ENCODE results near the gene MEGF6. TPM values are rescaled to one million over a fixed set of nuclear protein-coding genes. Genes with fewer than 3 reads are reported as not detected.

The MEGF6 gene
- total RNA-seq, 5 donors from 2014 or later (not counting 1 experiment from before 2014, with no cell fraction given), result 63.3 to 213 (median 193) TPM

- Histone ChIP-seq H3K4me1 (ENCODE audit: control insufficient read depth in 1 of 2, extremely low read depth in 1 of 2, insufficient read depth in 2 of 2, low read length in 2 of 2) (peaks cover 5 to 9% of the 10 kb centered on the region in 2 experiments), H3K36me3 (ENCODE audit: control insufficient read depth in 2 of 2, extremely low read depth in 1 of 2, insufficient read depth in 1 of 2, low read length in 1 of 2) (peaks cover 25 to 58% of the 10 kb centered on the region in 2 donors), H3K27me3 (replicated peaks in 1 of 2; ENCODE audit: control insufficient read depth in 2 of 2, extremely low read depth in 1 of 2, insufficient read depth in 2 of 2, low read length in 1 of 2) (no peaks in the 10 kb centered on the region), H3K4me3 (ENCODE audit: control insufficient read depth in 1 of 2, extremely low read depth in 1 of 2, low read length in 1 of 2) (no peak overlapping the region), H3K27ac (ENCODE audit: low read length) (no peak overlapping the region), H3K9me3 (no peaks in the 10 kb centered on the region)
- ChIA-PET POLR2A (no interaction called here), CTCF (no interaction called here)
- no peak for DNase-seq
- Mint-ChIP-seq H3K4me3 (no peak overlapping the region), H3K4me1 (peaks cover 8 to 10% (median 9%) of the 10 kb centered on the region in 3 donors), H3K36me3 (peaks cover 26% of the 10 kb centered on the region), H3K27me3 (no peaks in the 10 kb centered on the region), H3K27ac (no peak overlapping the region), H3K9me3 (no peaks in the 10 kb centered on the region)
- ATAC-seq (replicated peaks in 1 of 4), result no peak
- 95% methylated on average over 15 of the region's 16 CpGs for WGBS (ENCODE audit: insufficient coverage)
These were observed 18.4 kb upstream of the MEGF6 start for GRCh38 chr1:3629561-3630160.

- WGBS (ENCODE audit: insufficient coverage), result 100% methylated on average over 3 of the region's 10 CpGs
- POLR2A ChIA-PET, result no interaction called here
- peaks cover 17 to 22% (median 20%) of the 10 kb centered on the region in 3 donors for H3K4me1 Mint-ChIP-seq
These were observed 17.1 kb upstream of the MEGF6 start for GRCh38 chr1:3628445-3628844.

GRCh38 chr1:3627515-3628253 is 16.4 kb upstream of the MEGF6 start:
- ATAC-seq (replicated peaks in 1 of 4) (no peak), DNase-seq (no peak)
- H3K27ac ChIP-seq (ENCODE audit: low read length), result no peak overlapping the region
- Mint-ChIP-seq H3K4me3 (no peak overlapping the region), H3K4me1 (peaks cover 24 to 30% (median 28%) of the 10 kb centered on the region in 3 donors), H3K27ac (no peak overlapping the region), H3K27me3 (no peaks in the 10 kb centered on the region), H3K9me3 (no peaks in the 10 kb centered on the region), H3K36me3 (peaks cover 15% of the 10 kb centered on the region)
- ChIA-PET CTCF (no interaction called here), POLR2A (interaction anchor here in 1 of 2 donors (0.6 kb wide), 1 partner anchor 124 kb away, joined by 3 read pairs; no protein-coding TSS in a partner anchor)
- H3K27me3 ChIP-seq (replicated peaks in 1 of 2; ENCODE audit: control insufficient read depth in 2 of 2, extremely low read depth in 1 of 2, insufficient read depth in 2 of 2, low read length in 1 of 2), result no peaks in the 10 kb centered on the region
- WGBS (ENCODE audit: insufficient coverage), result 95% methylated on average over 24 of the region's 26 CpGs
- H3K36me3 ChIP-seq (ENCODE audit: control insufficient read depth in 2 of 2, extremely low read depth in 1 of 2, insufficient read depth in 1 of 2, low read length in 1 of 2), result peaks cover 22 to 39% of the 10 kb centered on the region in 2 donors
- H3K4me1 ChIP-seq (ENCODE audit: control insufficient read depth in 1 of 2, extremely low read depth in 1 of 2, insufficient read depth in 2 of 2, low read length in 2 of 2), result peaks cover 10 to 25% of the 10 kb centered on the region in 2 experiments
- H3K9me3 ChIP-seq, result no peaks in the 10 kb centered on the region
- no peak overlapping the region for H3K4me3 ChIP-seq (ENCODE audit: control insufficient read depth in 1 of 2, extremely low read depth in 1 of 2, low read length in 1 of 2)

More at GRCh38 chr1:3628445-3628844, 17.1 kb upstream of the MEGF6 start:
- no peak overlapping the region for H3K4me3 ChIP-seq (ENCODE audit: control insufficient read depth in 1 of 2, extremely low read depth in 1 of 2, low read length in 1 of 2)
- H3K27me3 Mint-ChIP-seq, result no peaks in the 10 kb centered on the region
- CTCF ChIA-PET, result no interaction called here
- H3K36me3 ChIP-seq (ENCODE audit: control insufficient read depth in 2 of 2, extremely low read depth in 1 of 2, insufficient read depth in 1 of 2, low read length in 1 of 2), result peaks cover 22 to 46% of the 10 kb centered on the region in 2 donors
- H3K9me3 ChIP-seq, result no peaks in the 10 kb centered on the region
- H3K27ac ChIP-seq (ENCODE audit: low read length), result no peak overlapping the region
- H3K9me3 Mint-ChIP-seq, result no peaks in the 10 kb centered on the region
- peak overlapping the region in 1 of 2 donors; percentile 11 for H3K27ac Mint-ChIP-seq
- no peak for DNase-seq
- no peak for ATAC-seq (replicated peaks in 1 of 4)
- peaks cover 21% of the 10 kb centered on the region for H3K36me3 Mint-ChIP-seq
- H3K4me1 ChIP-seq (ENCODE audit: control insufficient read depth in 1 of 2, extremely low read depth in 1 of 2, insufficient read depth in 2 of 2, low read length in 2 of 2), result peaks cover 7 to 18% of the 10 kb centered on the region in 2 experiments
- H3K27me3 ChIP-seq (replicated peaks in 1 of 2; ENCODE audit: control insufficient read depth in 2 of 2, extremely low read depth in 1 of 2, insufficient read depth in 2 of 2, low read length in 1 of 2), result no peaks in the 10 kb centered on the region
- no peak overlapping the region for H3K4me3 Mint-ChIP-seq

GRCh38 chr1:3626025-3626424 is 14.7 kb upstream of the MEGF6 start:
- Mint-ChIP-seq H3K36me3 (peaks cover 15% of the 10 kb centered on the region), H3K9me3 (no peaks in the 10 kb centered on the region), H3K27ac (peak overlapping the region; percentile 75 to 79), H3K4me1 (peaks cover 37 to 40% (median 40%) of the 10 kb centered on the region in 3 donors), H3K4me3 (peak overlapping the region; percentile 69 to 99 (median 98)), H3K27me3 (no peaks in the 10 kb centered on the region)
- Histone ChIP-seq H3K36me3 (ENCODE audit: control insufficient read depth in 2 of 2, extremely low read depth in 1 of 2, insufficient read depth in 1 of 2, low read length in 1 of 2) (peaks cover 20 to 29% of the 10 kb centered on the region in 2 donors), H3K27me3 (replicated peaks in 1 of 2; ENCODE audit: control insufficient read depth in 2 of 2, extremely low read depth in 1 of 2, insufficient read depth in 2 of 2, low read length in 1 of 2) (no peaks in the 10 kb centered on the region), H3K9me3 (no peaks in the 10 kb centered on the region), H3K4me1 (ENCODE audit: control insufficient read depth in 1 of 2, extremely low read depth in 1 of 2, insufficient read depth in 2 of 2, low read length in 2 of 2) (peaks cover 10 to 30% of the 10 kb centered on the region in 2 experiments), H3K4me3 (ENCODE audit: control insufficient read depth in 1 of 2, extremely low read depth in 1 of 2, low read length in 1 of 2) (no peak overlapping the region), H3K27ac (ENCODE audit: low read length) (no peak overlapping the region)
- no peak for ATAC-seq (replicated peaks in 1 of 4)
- POLR2A ChIA-PET, result no interaction called here
- CTCF ChIA-PET, result no interaction called here
- WGBS (ENCODE audit: insufficient coverage), result 100% methylated on average over 2 of the region's 4 CpGs
- DNase-seq, result no peak

GRCh38 chr1:3625151-3625907 is 14.0 kb upstream of the MEGF6 start:
- Mint-ChIP-seq H3K27me3 (no peaks in the 10 kb centered on the region), H3K4me3 (peak overlapping the region; percentile 84 to 99 (median 98)), H3K9me3 (no peaks in the 10 kb centered on the region), H3K4me1 (peaks cover 42 to 45% (median 42%) of the 10 kb centered on the region in 3 donors), H3K27ac (peak overlapping the region; percentile 75 to 80), H3K36me3 (peaks cover 13% of the 10 kb centered on the region)
- Histone ChIP-seq H3K4me3 (ENCODE audit: control insufficient read depth in 1 of 2, extremely low read depth in 1 of 2, low read length in 1 of 2) (peak overlapping the region; percentile 50 to 55), H3K9me3 (no peaks in the 10 kb centered on the region), H3K4me1 (ENCODE audit: control insufficient read depth in 1 of 2, extremely low read depth in 1 of 2, insufficient read depth in 2 of 2, low read length in 2 of 2) (peaks cover 10 to 34% of the 10 kb centered on the region in 2 experiments), H3K36me3 (ENCODE audit: control insufficient read depth in 2 of 2, extremely low read depth in 1 of 2, insufficient read depth in 1 of 2, low read length in 1 of 2) (peaks cover 18 to 27% of the 10 kb centered on the region in 2 donors), H3K27ac (ENCODE audit: low read length) (no peak overlapping the region), H3K27me3 (replicated peaks in 1 of 2; ENCODE audit: control insufficient read depth in 2 of 2, extremely low read depth in 1 of 2, insufficient read depth in 2 of 2, low read length in 1 of 2) (no peaks in the 10 kb centered on the region)
- 11% methylated on average over 41 of the region's 71 CpGs for WGBS (ENCODE audit: insufficient coverage)
- DNase-seq, result peak in 22 of 35 experiments; percentile 13 to 55 (median 34)
- CTCF ChIA-PET, result no interaction called here
- POLR2A ChIA-PET, result no interaction called here
- ATAC-seq (replicated peaks in 1 of 4), result peak; percentile 30 to 44 (median 32)
